GM12875 (cell line): ENCODE data around the gene PRODH2.

ENCODE experiments used
- H3K4me3 ChIP-seq: one replicate; pipeline ENCODE4 v1.5.1; 2011; ENCODE audit warnings: low read depth, low read length, control low read depth
- TF ChIP-seq, protein P1 (sequence below): IDR thresholded peaks from 2 replicates; pipeline ENCODE4 v1.5.1; 2011; ENCODE audit warnings: low read depth, mild to moderate bottlenecking, control low read depth, inconsistent platforms, low read length, moderate library complexity, borderline replicate concordance; ENCODE audit not compliant: insufficient read depth

PRODH2 gene

DNA sequence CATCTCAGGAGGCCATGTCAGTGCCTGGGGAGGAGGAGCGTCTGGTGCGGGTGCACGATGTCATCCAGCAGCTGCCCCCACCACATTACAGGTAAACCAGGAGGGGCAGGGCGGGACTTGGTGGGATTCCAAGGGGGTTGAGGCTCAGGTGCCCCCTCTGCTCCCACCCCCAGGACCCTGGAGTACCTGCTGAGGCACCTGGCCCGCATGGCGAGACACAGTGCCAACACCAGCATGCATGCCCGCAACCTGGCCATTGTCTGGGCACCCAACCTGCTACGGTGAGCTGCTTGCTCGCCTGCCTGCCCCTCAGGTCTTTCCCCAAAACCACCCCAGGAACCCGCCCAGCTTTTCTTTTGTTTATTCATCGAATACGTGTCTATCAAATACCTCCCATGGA lies 30.1 kb downstream of the PRODH2 start:
- TF ChIP-seq, protein P1, sequence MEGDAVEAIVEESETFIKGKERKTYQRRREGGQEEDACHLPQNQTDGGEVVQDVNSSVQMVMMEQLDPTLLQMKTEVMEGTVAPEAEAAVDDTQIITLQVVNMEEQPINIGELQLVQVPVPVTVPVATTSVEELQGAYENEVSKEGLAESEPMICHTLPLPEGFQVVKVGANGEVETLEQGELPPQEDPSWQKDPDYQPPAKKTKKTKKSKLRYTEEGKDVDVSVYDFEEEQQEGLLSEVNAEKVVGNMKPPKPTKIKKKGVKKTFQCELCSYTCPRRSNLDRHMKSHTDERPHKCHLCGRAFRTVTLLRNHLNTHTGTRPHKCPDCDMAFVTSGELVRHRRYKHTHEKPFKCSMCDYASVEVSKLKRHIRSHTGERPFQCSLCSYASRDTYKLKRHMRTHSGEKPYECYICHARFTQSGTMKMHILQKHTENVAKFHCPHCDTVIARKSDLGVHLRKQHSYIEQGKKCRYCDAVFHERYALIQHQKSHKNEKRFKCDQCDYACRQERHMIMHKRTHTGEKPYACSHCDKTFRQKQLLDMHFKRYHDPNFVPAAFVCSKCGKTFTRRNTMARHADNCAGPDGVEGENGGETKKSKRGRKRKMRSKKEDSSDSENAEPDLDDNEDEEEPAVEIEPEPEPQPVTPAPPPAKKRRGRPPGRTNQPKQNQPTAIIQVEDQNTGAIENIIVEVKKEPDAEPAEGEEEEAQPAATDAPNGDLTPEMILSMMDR, result no peak
- H3K4me3 ChIP-seq, result no peak overlapping the region

DNA sequence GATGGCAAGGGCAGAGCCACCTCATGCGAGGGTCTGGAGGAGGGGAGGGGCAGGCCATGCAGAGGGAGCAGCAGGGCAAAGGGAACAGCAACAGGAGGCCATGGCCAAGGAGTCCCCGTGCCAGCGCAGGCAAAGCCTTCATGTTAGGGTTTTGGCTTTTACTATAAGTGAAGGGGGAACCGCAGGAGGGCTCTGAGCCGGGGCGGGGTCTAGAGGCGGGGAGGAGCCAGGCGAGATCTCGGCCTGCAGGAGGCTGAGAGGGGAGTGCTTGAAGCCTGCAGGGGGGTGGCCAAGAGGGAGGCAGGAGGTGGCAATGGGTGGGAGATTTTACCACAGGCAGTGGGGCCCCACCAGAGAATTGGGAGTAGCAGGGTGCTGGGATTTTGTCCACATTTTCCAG lies 31.0 kb downstream of the PRODH2 start:
- H3K4me3 ChIP-seq, result no peak overlapping the region
- TF ChIP-seq, protein P1, result no peak

DNA sequence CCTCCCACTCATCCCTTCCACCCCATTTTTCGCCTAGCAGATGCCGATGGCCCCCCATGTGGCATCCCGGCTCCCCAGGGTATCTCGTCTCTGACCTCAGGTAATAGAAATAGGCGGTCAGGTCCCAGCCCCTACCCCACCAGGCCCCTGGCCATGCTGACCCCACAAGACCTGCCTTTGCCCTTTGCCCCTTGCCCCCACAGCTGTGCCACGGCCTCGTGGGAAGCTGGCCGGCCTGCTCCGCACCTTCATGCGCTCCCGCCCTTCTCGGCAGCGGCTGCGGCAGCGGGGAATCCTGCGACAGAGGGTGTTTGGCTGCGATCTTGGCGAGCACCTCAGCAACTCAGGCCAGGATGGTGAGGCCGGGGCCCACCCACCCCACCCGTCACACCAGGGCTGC lies 31.9 kb downstream of the PRODH2 start:
- H3K4me3 ChIP-seq, result no peak overlapping the region
- TF ChIP-seq, protein P1, result no peak

DNA sequence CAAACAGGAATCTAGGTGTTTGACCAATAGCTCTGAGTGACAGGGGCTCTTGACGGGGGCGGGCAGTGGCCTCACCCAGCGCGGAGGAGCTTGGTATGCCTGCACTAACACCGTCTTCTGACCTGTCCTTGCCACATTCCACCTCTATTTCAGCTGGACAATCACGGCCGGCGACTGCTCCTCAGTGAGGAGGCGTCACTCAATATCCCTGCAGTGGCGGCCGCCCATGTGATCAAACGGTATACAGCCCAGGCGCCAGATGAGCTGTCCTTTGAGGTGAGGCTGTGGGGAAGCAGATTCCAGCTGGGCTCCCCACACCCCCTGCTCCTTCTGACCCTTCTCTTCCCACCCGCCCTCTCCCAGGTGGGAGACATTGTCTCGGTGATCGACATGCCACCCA lies 32.6 kb downstream of the PRODH2 start:
- TF ChIP-seq, protein P1, result no peak
- H3K4me3 ChIP-seq, result no peak overlapping the region

DNA sequence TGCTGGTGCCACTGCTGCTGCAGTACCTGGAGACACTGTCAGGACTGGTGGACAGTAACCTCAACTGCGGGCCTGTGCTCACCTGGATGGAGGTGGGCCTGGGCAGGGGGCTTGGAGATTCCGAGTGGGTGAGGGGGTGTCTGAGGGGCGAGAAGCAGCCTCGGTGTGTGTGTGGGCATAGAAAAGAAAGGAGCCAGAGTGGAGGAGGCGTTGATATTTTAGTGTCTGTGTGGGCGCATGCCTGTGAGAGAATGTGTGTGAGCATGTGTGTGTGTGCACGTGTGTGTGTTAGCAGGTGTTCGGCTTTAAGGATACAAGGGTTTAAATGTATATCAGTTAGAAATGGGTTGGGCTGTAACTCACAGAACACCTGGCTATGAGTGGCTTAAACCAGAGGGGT lies 33.6 kb downstream of the PRODH2 start:
- H3K4me3 ChIP-seq, result no peak overlapping the region
- TF ChIP-seq, protein P1, result no peak

DNA sequence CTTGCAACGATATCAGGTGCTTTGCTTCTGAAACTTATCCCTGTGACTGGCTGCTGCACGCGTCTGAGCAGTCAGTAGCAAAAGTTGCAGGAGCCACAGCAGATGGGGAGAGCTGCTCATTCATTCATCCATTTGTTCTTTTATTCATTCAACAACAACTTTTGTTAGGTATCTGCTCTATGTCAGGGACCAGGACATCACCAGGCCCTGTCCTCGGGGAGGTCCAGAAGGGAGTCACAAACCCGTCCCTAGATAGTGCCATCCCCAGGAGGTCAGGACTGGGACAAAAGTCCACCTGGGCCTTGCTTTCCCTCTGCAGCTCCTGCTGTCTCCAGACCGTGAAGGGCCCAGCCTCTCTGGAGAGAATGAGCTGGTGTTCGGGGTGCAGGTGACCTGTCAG lies 34.7 kb downstream of the PRODH2 start:
- no peak overlapping the region for H3K4me3 ChIP-seq
- TF ChIP-seq, protein P1, result no peak

DNA sequence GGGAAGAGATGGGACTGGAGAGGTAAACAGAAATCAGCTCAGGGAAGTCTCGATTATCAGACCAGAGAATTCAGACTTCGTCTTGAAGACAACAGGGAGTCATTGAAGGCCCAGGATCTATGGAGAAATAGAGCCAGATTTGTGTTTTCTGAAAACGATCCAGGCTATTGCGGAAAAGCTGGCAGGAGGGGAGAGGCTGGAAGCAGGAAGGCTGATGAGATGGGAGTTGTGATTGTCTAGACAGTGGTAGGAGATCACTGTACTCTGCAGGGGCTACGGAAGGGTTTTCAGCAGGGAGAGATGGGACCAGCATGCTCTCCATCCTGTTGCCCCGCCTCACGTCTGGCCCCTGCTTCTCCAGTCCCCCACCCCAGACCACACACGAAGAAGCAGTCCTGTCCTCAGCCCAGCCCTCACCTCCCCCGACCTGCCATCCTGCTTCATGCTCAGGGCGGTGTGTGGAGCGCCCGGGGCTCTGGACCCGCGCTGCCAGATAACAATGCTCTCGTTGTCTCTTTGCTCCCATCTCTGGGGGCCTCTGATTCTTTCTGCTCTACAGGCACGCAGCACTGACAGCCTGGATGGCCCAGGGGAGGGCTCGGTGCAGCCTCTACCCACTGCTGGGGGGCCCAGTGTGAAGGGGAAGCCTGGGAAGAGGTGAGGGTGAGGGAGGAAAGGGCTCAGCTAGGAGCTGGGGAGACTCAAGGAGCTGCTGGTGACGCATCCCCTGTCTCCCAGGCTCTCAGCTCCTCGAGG lies 35.4 kb downstream of the PRODH2 start:
- TF ChIP-seq, protein P1, result no peak
- H3K4me3 ChIP-seq, result no peak overlapping the region
